Activated CD8-positive, alpha-beta memory T cell treated with anti-CD3 and anti-CD28 coated beads, Interleukin-2, amount 10 ng/mL, durations not matched to agents 7 days and 5 days (primary cell): ENCODE data around the gene PRICKLE1. TPM values are rescaled to one million over a fixed set of nuclear protein-coding genes. Genes with fewer than 3 reads are reported as not detected.

ENCODE experiments used
- ATAC-seq: fragments of 150-1000 bp; cut with Tn5 transposase; one replicate; pipeline ENCODE4 v1.10.0; 2021; ENCODE audit warnings: moderate library complexity
- CTCF ChIA-PET: fragments of 350-600 bp; sonication (Branson Sonifier 250); formaldehyde crosslinking; loops from one replicate; lab custom pipeline; 2021; ENCODE audit warnings: antibody characterized with exemption; lab: Charles Lee
- DNase-seq: peaks from one replicate; pipeline ENCODE4 v3.0.0-alpha.2; 2020
- H3K27ac Mint-ChIP-seq: one replicate; pipeline ENCODE4 v1.8.0; 2021; ENCODE audit warnings: mild to moderate bottlenecking, mixed read lengths
- H3K27me3 Mint-ChIP-seq: one replicate; pipeline ENCODE4 v1.8.0; 2021; ENCODE audit warnings: mixed read lengths
- H3K36me3 Mint-ChIP-seq: one replicate; pipeline ENCODE4 v1.8.0; 2021; ENCODE audit warnings: mild to moderate bottlenecking, mixed read lengths
- H3K4me1 Mint-ChIP-seq: one replicate; pipeline ENCODE4 v1.8.0; 2021; ENCODE audit warnings: mixed read lengths
- H3K4me3 Mint-ChIP-seq: one replicate; pipeline ENCODE4 v1.8.0; 2021; ENCODE audit warnings: mild to moderate bottlenecking, moderate library complexity, mixed read lengths
- H3K9me3 Mint-ChIP-seq: one replicate; pipeline ENCODE4 v1.8.0; 2022; ENCODE audit warnings: low read depth, mixed read lengths
- total RNA-seq, 2 experiments: library from RNA; stranded (reverse); gene quantifications; one replicate each; pipeline ENCODE4 v1.2.3, GENCODE V29; 2021

The PRICKLE1 gene
- 1 to 10 TPM in 1 of 2 experiments, under 1 TPM in 1; 0.61 to 1.1 TPM for total RNA-seq

DNA sequence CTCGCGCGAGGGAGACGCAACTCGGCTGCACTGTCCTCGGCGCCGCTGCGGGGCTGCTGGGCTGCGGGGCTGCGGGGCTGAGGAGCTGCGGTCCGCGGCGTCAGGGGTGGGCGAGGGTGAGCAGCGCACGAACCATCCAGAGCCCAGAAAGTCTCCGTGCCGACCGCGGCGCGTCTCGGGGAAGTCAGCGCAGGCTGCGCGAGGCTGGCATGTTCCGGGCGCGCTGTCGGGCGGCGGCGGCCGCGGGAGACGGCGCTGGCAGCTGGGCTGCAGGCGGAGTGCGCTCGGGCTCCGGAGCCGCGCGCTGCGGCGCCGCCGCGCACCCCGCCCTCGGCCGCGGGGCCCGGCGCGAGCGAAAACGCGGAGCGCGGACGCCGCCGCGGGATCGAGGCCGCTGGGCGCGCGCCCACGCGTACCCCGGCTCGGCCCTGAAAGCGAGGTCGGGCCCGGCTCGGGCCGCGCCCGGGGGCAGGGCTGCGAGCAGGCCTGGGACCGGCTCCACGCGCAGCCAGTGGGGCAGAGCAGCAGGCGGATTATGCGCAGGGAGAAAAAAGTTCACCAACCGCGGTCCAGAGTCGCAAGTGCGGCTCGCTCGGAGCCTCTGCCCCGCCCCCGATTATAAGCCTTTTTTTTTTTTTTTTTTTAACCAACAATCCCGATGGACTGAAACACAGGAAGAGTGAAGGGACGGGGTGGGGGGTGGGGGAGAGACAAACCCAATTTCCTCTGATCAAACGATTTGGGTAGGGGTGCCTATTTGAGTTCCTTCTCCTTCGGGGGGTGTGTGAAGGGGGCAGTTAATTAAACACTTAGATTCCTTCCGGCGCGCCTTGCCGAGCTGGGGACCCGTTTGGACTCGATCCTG lies at the start of gene PRICKLE1:
Gene PRICKLE1, minus strand, starts transcription at position 282 of the 865 bp plus-strand sequence. CDS start 117,230 bp downstream, outside the sequence.
- DNase-seq (no peak), ATAC-seq (peak; percentile 76)
- Mint-ChIP-seq H3K4me1 (peaks cover 16% of the 10 kb centered on the region), H3K27ac (peak within 1 kb of the TSS; percentile 54), H3K9me3 (no peaks in the 10 kb centered on the region), H3K36me3 (no peaks in the 10 kb centered on the region), H3K4me3 (peak within 1 kb of the TSS; percentile 52), H3K27me3 (peaks cover 66% of the 10 kb centered on the region)
- CTCF ChIA-PET, result no interaction called here

GRCh38 chr12:42638697-42639096 lies 49.2 kb upstream of the PRICKLE1 start:
- no peaks in the 10 kb centered on the region for H3K9me3 Mint-ChIP-seq
- DNase-seq, result no peak
- H3K4me3 Mint-ChIP-seq, result no peak overlapping the region
- CTCF ChIA-PET, result no interaction called here
- no peaks in the 10 kb centered on the region for H3K4me1 Mint-ChIP-seq
- no peaks in the 10 kb centered on the region for H3K36me3 Mint-ChIP-seq
- ATAC-seq, result no peak
- no peak overlapping the region for H3K27ac Mint-ChIP-seq
- H3K27me3 Mint-ChIP-seq, result no peaks in the 10 kb centered on the region

DNA sequence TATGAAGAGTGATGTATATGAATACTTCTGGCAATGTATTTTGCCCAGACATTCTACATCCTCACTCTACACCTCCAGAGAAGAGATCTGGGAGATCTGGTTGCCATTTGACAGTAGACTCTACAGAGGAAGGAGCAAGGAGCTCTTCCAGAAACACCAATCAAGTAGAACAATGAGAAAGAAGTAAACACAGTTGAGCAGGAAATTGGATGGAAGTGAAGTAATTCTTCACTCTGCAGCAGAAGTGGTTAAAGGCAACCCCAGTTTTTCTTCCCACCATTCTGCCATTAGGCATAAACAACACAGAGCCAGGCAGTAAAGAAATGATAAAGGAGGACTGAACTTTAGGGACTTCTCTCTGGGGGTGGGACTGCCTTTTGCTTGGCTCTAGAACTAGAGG lies 48.5 kb upstream of the PRICKLE1 start:
- DNase-seq (no peak), ATAC-seq (no peak)
- CTCF ChIA-PET, result no interaction called here
- Mint-ChIP-seq H3K36me3 (no peaks in the 10 kb centered on the region), H3K27me3 (no peaks in the 10 kb centered on the region), H3K4me3 (no peak overlapping the region), H3K4me1 (no peaks in the 10 kb centered on the region), H3K9me3 (no peaks in the 10 kb centered on the region), H3K27ac (no peak overlapping the region)

GRCh38 chr12:42636993-42637392 lies 47.4 kb upstream of the PRICKLE1 start:
- Mint-ChIP-seq H3K9me3 (no peaks in the 10 kb centered on the region), H3K27me3 (no peaks in the 10 kb centered on the region), H3K36me3 (no peaks in the 10 kb centered on the region), H3K4me1 (no peaks in the 10 kb centered on the region), H3K27ac (no peak overlapping the region), H3K4me3 (no peak overlapping the region)
- DNase-seq (no peak), ATAC-seq (no peak)
- CTCF ChIA-PET, result no interaction called here

- Mint-ChIP-seq H3K9me3 (no peaks in the 10 kb centered on the region), H3K4me3 (no peak overlapping the region)
Observed at GRCh38 chr12:42633594-42633993, 44.0 kb upstream of the PRICKLE1 start.

DNA sequence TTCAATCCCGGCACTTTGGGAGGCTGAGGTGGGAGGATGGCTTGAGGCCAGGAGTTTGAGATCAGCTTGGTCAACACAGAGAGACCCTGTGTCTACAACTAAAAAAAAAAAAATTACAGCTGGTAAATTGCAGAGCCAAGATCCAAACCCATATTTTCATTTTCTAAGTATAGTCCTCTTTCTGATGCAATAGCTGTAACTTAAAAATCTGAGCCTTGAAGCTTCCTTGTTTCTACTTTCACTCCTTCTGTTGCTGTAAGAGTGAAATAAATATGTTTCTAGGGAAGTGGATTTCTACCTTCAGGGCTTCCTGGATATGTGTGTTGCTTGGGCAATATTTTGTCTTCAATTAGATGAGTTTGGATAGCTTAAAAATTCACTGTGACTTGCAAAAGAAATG lies 42.0 kb upstream of the PRICKLE1 start:
- no peaks in the 10 kb centered on the region for H3K27me3 Mint-ChIP-seq
- no peaks in the 10 kb centered on the region for H3K4me1 Mint-ChIP-seq
- no peak overlapping the region for H3K27ac Mint-ChIP-seq
- DNase-seq (no peak), ATAC-seq (no peak)
- H3K4me3 Mint-ChIP-seq, result no peak overlapping the region
- no peaks in the 10 kb centered on the region for H3K36me3 Mint-ChIP-seq
- CTCF ChIA-PET, result no interaction called here
- no peaks in the 10 kb centered on the region for H3K9me3 Mint-ChIP-seq

More at GRCh38 chr12:42633594-42633993, 44.0 kb upstream of the PRICKLE1 start:
- Mint-ChIP-seq H3K27me3 (no peaks in the 10 kb centered on the region), H3K36me3 (no peaks in the 10 kb centered on the region), H3K4me1 (no peaks in the 10 kb centered on the region), H3K27ac (no peak overlapping the region)
- DNase-seq, result no peak
- ATAC-seq, result no peak
- CTCF ChIA-PET, result no interaction called here

GRCh38 chr12:42630314-42630713 lies 40.8 kb upstream of the PRICKLE1 start:
- no peak for ATAC-seq
- no peak overlapping the region for H3K4me3 Mint-ChIP-seq
- H3K27ac Mint-ChIP-seq, result no peak overlapping the region
- H3K27me3 Mint-ChIP-seq, result no peaks in the 10 kb centered on the region
- DNase-seq, result no peak
- CTCF ChIA-PET, result no interaction called here
- H3K9me3 Mint-ChIP-seq, result no peaks in the 10 kb centered on the region
- H3K36me3 Mint-ChIP-seq, result no peaks in the 10 kb centered on the region
- no peaks in the 10 kb centered on the region for H3K4me1 Mint-ChIP-seq

GRCh38 chr12:42627151-42627550 lies 37.6 kb upstream of the PRICKLE1 start:
- no peaks in the 10 kb centered on the region for H3K27me3 Mint-ChIP-seq
- CTCF ChIA-PET, result no interaction called here
- no peak overlapping the region for H3K4me3 Mint-ChIP-seq
- no peaks in the 10 kb centered on the region for H3K4me1 Mint-ChIP-seq
- DNase-seq (no peak), ATAC-seq (no peak)
- H3K9me3 Mint-ChIP-seq, result no peaks in the 10 kb centered on the region
- no peak overlapping the region for H3K27ac Mint-ChIP-seq
- H3K36me3 Mint-ChIP-seq, result no peaks in the 10 kb centered on the region

GRCh38 chr12:42625611-42626010 lies 36.1 kb upstream of the PRICKLE1 start:
- H3K4me1 Mint-ChIP-seq, result no peaks in the 10 kb centered on the region
- no peaks in the 10 kb centered on the region for H3K9me3 Mint-ChIP-seq
- ATAC-seq, result no peak
- H3K27ac Mint-ChIP-seq, result no peak overlapping the region
- H3K4me3 Mint-ChIP-seq, result no peak overlapping the region
- no peak for DNase-seq
- H3K27me3 Mint-ChIP-seq, result no peaks in the 10 kb centered on the region
- H3K36me3 Mint-ChIP-seq, result no peaks in the 10 kb centered on the region
- CTCF ChIA-PET, result no interaction called here

GRCh38 chr12:42617622-42618021 lies 28.1 kb upstream of the PRICKLE1 start:
- Mint-ChIP-seq H3K9me3 (peaks cover 4% of the 10 kb centered on the region), H3K27ac (no peak overlapping the region), H3K27me3 (no peaks in the 10 kb centered on the region), H3K4me3 (no peak overlapping the region), H3K4me1 (no peaks in the 10 kb centered on the region), H3K36me3 (no peaks in the 10 kb centered on the region)
- DNase-seq (no peak), ATAC-seq (no peak)
- CTCF ChIA-PET, result interaction anchor here (1.3 kb wide), 1 partner anchor 8 kb away, joined by 3 read pairs; no protein-coding TSS in a partner anchor

DNA sequence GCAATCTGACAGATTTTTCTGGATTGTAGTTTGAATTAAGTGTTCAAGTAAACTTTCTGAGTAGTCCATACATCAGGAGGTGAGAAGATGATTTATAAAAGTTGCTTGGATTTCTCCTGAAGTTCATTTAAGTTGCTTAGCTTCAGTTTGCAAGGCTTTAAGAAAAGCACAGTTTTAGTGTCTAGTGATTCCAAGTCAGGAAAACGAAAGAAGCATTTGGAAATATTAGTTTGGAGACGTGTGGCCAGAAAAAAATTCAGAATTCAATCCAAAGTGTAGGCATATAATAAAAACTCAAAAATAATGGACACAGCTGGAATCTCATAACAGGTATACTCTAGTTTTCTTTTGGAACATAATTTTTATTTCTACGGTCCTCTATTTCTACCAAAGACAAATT lies 25.5 kb upstream of the PRICKLE1 start:
- no peak for DNase-seq
- H3K27ac Mint-ChIP-seq, result no peak overlapping the region
- peaks cover 1% of the 10 kb centered on the region for H3K36me3 Mint-ChIP-seq
- no peaks in the 10 kb centered on the region for H3K4me1 Mint-ChIP-seq
- no peak overlapping the region for H3K4me3 Mint-ChIP-seq
- H3K9me3 Mint-ChIP-seq, result peaks cover 7% of the 10 kb centered on the region
- no peak for ATAC-seq
- no peaks in the 10 kb centered on the region for H3K27me3 Mint-ChIP-seq
- CTCF ChIA-PET, result interaction anchor here (0.6 kb wide), 1 partner anchor 447 kb away, joined by 5 read pairs; no protein-coding TSS in a partner anchor

- H3K4me1 Mint-ChIP-seq, result no peaks in the 10 kb centered on the region
- ATAC-seq (no peak), DNase-seq (no peak)
- no peak overlapping the region for H3K27ac Mint-ChIP-seq
- peaks cover 1% of the 10 kb centered on the region for H3K36me3 Mint-ChIP-seq
- H3K9me3 Mint-ChIP-seq, result peaks cover 3% of the 10 kb centered on the region
- H3K27me3 Mint-ChIP-seq, result no peaks in the 10 kb centered on the region
- H3K4me3 Mint-ChIP-seq, result no peak overlapping the region
- CTCF ChIA-PET, result no interaction called here
Observed at GRCh38 chr12:42612231-42612613, 22.7 kb upstream of the PRICKLE1 start.

DNA sequence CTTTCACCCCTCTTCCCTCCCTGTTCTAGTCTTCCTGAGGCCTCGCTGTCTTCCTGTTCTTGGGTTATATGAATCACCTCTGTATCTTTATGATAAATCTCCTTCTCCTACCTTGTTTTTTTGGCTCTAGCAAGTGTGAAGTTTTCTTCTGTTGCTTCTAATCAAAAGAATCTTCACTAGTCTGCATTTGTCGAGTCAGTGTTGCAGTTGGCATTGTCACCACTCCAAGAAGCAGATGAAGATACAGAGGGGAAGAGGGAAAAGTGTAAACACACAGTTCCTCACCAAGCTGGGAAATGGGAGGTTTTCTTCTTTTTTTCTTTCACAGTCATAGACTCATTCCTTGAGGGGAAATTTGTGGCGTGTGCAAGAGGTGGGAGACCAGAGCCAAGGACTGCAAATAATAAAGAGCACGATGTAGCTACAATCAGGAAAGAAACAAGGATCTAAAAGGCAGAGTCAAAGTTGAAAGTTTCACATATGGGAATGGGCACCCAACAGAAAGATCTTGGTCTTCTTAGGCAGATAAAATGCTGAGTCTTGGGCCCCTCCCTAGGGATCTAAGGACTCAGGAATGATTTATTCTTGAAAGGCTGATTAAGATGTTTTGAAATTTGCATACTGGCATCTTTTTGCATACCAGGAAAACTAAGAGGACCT lies 22.2 kb upstream of the PRICKLE1 start:
- no peaks in the 10 kb centered on the region for H3K4me1 Mint-ChIP-seq
- ATAC-seq, result no peak
- CTCF ChIA-PET, result no interaction called here
- no peak overlapping the region for H3K4me3 Mint-ChIP-seq
- no peak for DNase-seq
- no peak overlapping the region for H3K27ac Mint-ChIP-seq
- no peaks in the 10 kb centered on the region for H3K27me3 Mint-ChIP-seq
- peaks cover 1% of the 10 kb centered on the region for H3K36me3 Mint-ChIP-seq
- peaks cover 3% of the 10 kb centered on the region for H3K9me3 Mint-ChIP-seq

- Mint-ChIP-seq H3K27ac (no peak overlapping the region), H3K9me3 (peaks cover 3% of the 10 kb centered on the region), H3K36me3 (peaks cover 1% of the 10 kb centered on the region), H3K4me3 (no peak overlapping the region), H3K27me3 (no peaks in the 10 kb centered on the region), H3K4me1 (no peaks in the 10 kb centered on the region)
- ATAC-seq, result no peak
- DNase-seq, result no peak
- CTCF ChIA-PET, result interaction anchor here (1.1 kb wide), 1 partner anchor 9 kb away, joined by 3 read pairs; no protein-coding TSS in a partner anchor
Observed at GRCh38 chr12:42609605-42610004, 20.1 kb upstream of the PRICKLE1 start.
